WTC11 (cell line): ENCODE results near the gene ERBB4. TPM values are rescaled to one million over a fixed set of nuclear protein-coding genes. Genes with fewer than 3 reads are reported as not detected.
A peak's percentile ranks its signal among the peaks of the same experiment; 100 is the strongest.

Experiments used
- ATAC-seq: fragments of 200-7000 bp; cut with Tn5 transposase; 2 replicates; pipeline ENCODE4 v1.10.0; 2021; ENCODE audit warnings: mild to moderate bottlenecking, moderate library complexity
- CTCF ChIA-PET: fragments of 300-600 bp; sonication (Branson Sonifier 250); formaldehyde crosslinking; loops from one replicate; lab custom pipeline; 2021; ENCODE audit warnings: antibody characterized with exemption; lab: Charles Lee
- POLR2A ChIA-PET: fragments of 350-600 bp; sonication (Branson Sonifier 250); formaldehyde crosslinking; loops from one replicate; lab custom pipeline; 2021; ENCODE audit warnings: antibody characterized with exemption; lab: Charles Lee
- DNase-seq: peaks from one replicate; pipeline ENCODE4 v3.0.0; 2021; ENCODE audit warnings: low spot score
- H3K27ac Mint-ChIP-seq: 2 replicates; pipeline ENCODE4 v1.8.0; 2021; ENCODE audit warnings: mixed read lengths
- H3K27me3 Mint-ChIP-seq: 2 replicates; pipeline ENCODE4 v1.8.0; 2021; ENCODE audit warnings: low read depth, mild to moderate bottlenecking, moderate library complexity, mixed read lengths
- H3K36me3 Mint-ChIP-seq: 2 replicates; pipeline ENCODE4 v1.8.0; 2021; ENCODE audit warnings: mixed read lengths
- H3K4me1 Mint-ChIP-seq: 2 replicates; pipeline ENCODE4 v1.8.0; 2022; ENCODE audit warnings: mixed read lengths
- H3K4me3 Mint-ChIP-seq: 2 replicates; pipeline ENCODE4 v1.8.0; 2021; ENCODE audit warnings: mild to moderate bottlenecking, moderate library complexity, mixed read lengths
- H3K9me3 Mint-ChIP-seq: 2 replicates; pipeline ENCODE4 v1.8.0; 2021; ENCODE audit warnings: mixed read lengths
- AFF4 ChIP-seq: sonication (generic); formaldehyde crosslinking; IDR thresholded peaks from 2 replicates; pipeline ENCODE4 v1.8.1; 2023; ENCODE audit warnings: mild to moderate bottlenecking, missing genetic modification reagents, borderline replicate concordance
- ARID4B ChIP-seq: sonication (generic); formaldehyde crosslinking; IDR thresholded peaks from 2 replicates; pipeline ENCODE4 v1.8.0; 2023; ENCODE audit warnings: missing genetic modification reagents, mild to moderate bottlenecking, borderline replicate concordance
- ATF1 ChIP-seq: sonication (generic); formaldehyde crosslinking; IDR thresholded peaks from 2 replicates; pipeline ENCODE4 v1.8.1; 2023; ENCODE audit warnings: mild to moderate bottlenecking, moderate library complexity, missing genetic modification reagents
- ELF4 ChIP-seq: sonication (generic); formaldehyde crosslinking; IDR thresholded peaks from 2 replicates; pipeline ENCODE4 v1.8.1; 2022; ENCODE audit warnings: low read depth, mild to moderate bottlenecking, moderate library complexity, missing genetic modification reagents
- ESRRA ChIP-seq: sonication (generic); formaldehyde crosslinking; IDR thresholded peaks from 2 replicates; pipeline ENCODE4 v1.8.1; 2022; ENCODE audit warnings: mild to moderate bottlenecking, missing genetic modification reagents, borderline replicate concordance
- GRHL2 ChIP-seq: fragments of 250-450 bp; sonication (Bioruptor Pico); IDR thresholded peaks from 2 replicates; pipeline ENCODE4 v1.8.0; 2022; ENCODE audit warnings: mild to moderate bottlenecking, moderate library complexity; ENCODE audit not compliant: insufficient replicate concordance, severe bottlenecking
- HMGA2 ChIP-seq: fragments of 250-450 bp; sonication (Bioruptor Pico); IDR thresholded peaks from 2 replicates; pipeline ENCODE4 v1.4.0; 2021; ENCODE audit warnings: mild to moderate bottlenecking, moderate library complexity
- KAT7 ChIP-seq: sonication (generic); formaldehyde crosslinking; IDR thresholded peaks from 2 replicates; pipeline ENCODE4 v1.8.1; 2023; ENCODE audit warnings: missing genetic modification reagents, mild to moderate bottlenecking, borderline replicate concordance
- NR3C1 ChIP-seq: sonication (generic); formaldehyde crosslinking; conservative IDR thresholded peaks from 2 replicates; pipeline ENCODE4 v1.8.1; 2023; ENCODE audit warnings: low read depth, mild to moderate bottlenecking, missing genetic modification reagents
- PREB ChIP-seq: sonication (generic); formaldehyde crosslinking; IDR thresholded peaks from 2 replicates; pipeline ENCODE4 v1.8.1; 2022; ENCODE audit warnings: mild to moderate bottlenecking, missing genetic modification reagents, moderate library complexity, borderline replicate concordance
- SMAD3 ChIP-seq: sonication (generic); formaldehyde crosslinking; IDR thresholded peaks from 2 replicates; pipeline ENCODE4 v1.8.0; 2022; ENCODE audit warnings: missing genetic modification reagents, mild to moderate bottlenecking, borderline replicate concordance
- SMAD4 ChIP-seq: sonication (generic); formaldehyde crosslinking; IDR thresholded peaks from 2 replicates; pipeline ENCODE4 v1.8.0; 2022; ENCODE audit warnings: mild to moderate bottlenecking, missing genetic modification reagents
- SOX15 ChIP-seq: fragments of 250-450 bp; sonication (Bioruptor Pico); IDR thresholded peaks from 2 replicates; pipeline ENCODE4 v1.9.0; 2021; ENCODE audit warnings: mild to moderate bottlenecking
- TEAD1 ChIP-seq: sonication (generic); formaldehyde crosslinking; IDR thresholded peaks from 2 replicates; pipeline ENCODE4 v1.8.0; 2022; ENCODE audit warnings: mild to moderate bottlenecking, missing genetic modification reagents
- ZBTB43 ChIP-seq: sonication (generic); formaldehyde crosslinking; IDR thresholded peaks from 2 replicates; pipeline ENCODE4 v1.8.1; 2023; ENCODE audit warnings: mild to moderate bottlenecking, missing genetic modification reagents
- ZNF138 ChIP-seq: sonication (generic); formaldehyde crosslinking; conservative IDR thresholded peaks from 2 replicates; pipeline ENCODE4 v1.8.1; 2022; ENCODE audit warnings: mild to moderate bottlenecking, moderate library complexity, missing genetic modification reagents
- ZNF219 ChIP-seq: sonication (generic); formaldehyde crosslinking; IDR thresholded peaks from 2 replicates; pipeline ENCODE4 v1.8.0; 2023; ENCODE audit warnings: missing genetic modification reagents, mild to moderate bottlenecking, borderline replicate concordance
- ZNF281 ChIP-seq: sonication (generic); formaldehyde crosslinking; IDR thresholded peaks from 2 replicates; pipeline ENCODE4 v1.8.0; 2023; ENCODE audit warnings: mild to moderate bottlenecking, missing genetic modification reagents
- ZNF396 ChIP-seq: fragments of 250-450 bp; sonication (Bioruptor Pico); IDR thresholded peaks from 2 replicates; pipeline ENCODE4 v1.8.0; 2021; ENCODE audit warnings: mild to moderate bottlenecking, moderate library complexity, borderline replicate concordance
- total RNA-seq: library from RNA; stranded (reverse); gene quantifications from 3 replicates; pipeline ENCODE4 v1.2.3, GENCODE V29; 2021

Gene ERBB4
- total RNA-seq, 1 experiment from 2014 or later = 1.6 TPM

- H3K27ac Mint-ChIP-seq = 0 out of 2 replicates have a peak overlapping the region, but pooled peaks have one; percentile 16
- H3K4me3 Mint-ChIP-seq = no peak overlapping the region
- peaks cover 10% of the 10 kb centered on the region for H3K36me3 Mint-ChIP-seq
- peaks cover 13% of the 10 kb centered on the region for H3K9me3 Mint-ChIP-seq
- ChIA-PET CTCF (no interaction called here), POLR2A (no interaction called here)
- TF ChIP-seq NR3C1 (CRISPR knock-in tag) (no peak), SMAD3 (no peak), TEAD1 (CRISPR knock-in tag) (no peak), ZNF396 (CRISPR knock-in tag) (no peak), ZNF219 (CRISPR knock-in tag) (no peak), ELF4 (no peak), HMGA2 (no peak), ESRRA (CRISPR knock-in tag) (no peak), AFF4 (no peak)
- ATAC-seq = no peak
- no peaks in the 10 kb centered on the region for H3K27me3 Mint-ChIP-seq
- H3K4me1 Mint-ChIP-seq = peaks cover 5% of the 10 kb centered on the region; the same call in 1 of the 2 replicates
- no peak for DNase-seq
Measured at GRCh38 chr2:211413746-211414145, 1124.9 kb downstream of the ERBB4 start.

- Mint-ChIP-seq H3K27ac (no peak overlapping the region), H3K36me3 (no peaks in the 10 kb centered on the region), H3K9me3 (peaks cover 3% of the 10 kb centered on the region; the same call in 1 of the 2 replicates), H3K27me3 (no peaks in the 10 kb centered on the region), H3K4me1 (peaks cover under 1% of the 10 kb centered on the region; the same call in 1 of the 2 replicates), H3K4me3 (no peak overlapping the region)
- DNase-seq (no peak), ATAC-seq (no peak)
- CTCF ChIA-PET = no interaction called here
- POLR2A ChIA-PET = no interaction called here
- TF ChIP-seq SMAD4 (CRISPR knock-in tag) (no peak), ZNF138 (CRISPR knock-in tag) (no peak)
Measured at GRCh38 chr2:211408483-211408891, 1130.1 kb downstream of the ERBB4 start.

GRCh38 chr2:211407076-211407475 lies 1131.5 kb downstream of the ERBB4 start:
- ATAC-seq (no peak), DNase-seq (no peak)
- H3K4me1 Mint-ChIP-seq = no peaks in the 10 kb centered on the region
- H3K9me3 Mint-ChIP-seq = no peaks in the 10 kb centered on the region
- no peaks in the 10 kb centered on the region for H3K36me3 Mint-ChIP-seq
- CTCF ChIA-PET = no interaction called here
- no peak overlapping the region for H3K27ac Mint-ChIP-seq
- POLR2A ChIA-PET = no interaction called here
- H3K27me3 Mint-ChIP-seq = no peaks in the 10 kb centered on the region
- H3K4me3 Mint-ChIP-seq = no peak overlapping the region
- no peak for TF ChIP-seq SOX15
- no peak for TF ChIP-seq PREB (CRISPR knock-in tag)
- TF ChIP-seq ATF1 (CRISPR knock-in tag) = no peak
- TF ChIP-seq ZNF281 (CRISPR knock-in tag) = no peak
- no peak for TF ChIP-seq ZBTB43 (CRISPR knock-in tag)
- no peak for TF ChIP-seq SMAD4 (CRISPR knock-in tag)
- TF ChIP-seq KAT7 (CRISPR knock-in tag) = no peak
- no peak for TF ChIP-seq GRHL2 (CRISPR knock-in tag)
- TF ChIP-seq HMGA2 = no peak
- no peak for TF ChIP-seq ARID4B
